Right ventricle myocardium superior (tissue), 1 donor: ENCODE data around the gene C2orf66. TPM values are rescaled to one million over a fixed set of nuclear protein-coding genes. Genes with fewer than 3 reads are reported as not detected.

Experiments used
- ATAC-seq: fragments of 200-7000 bp; cut with Tn5 transposase; one replicate; pipeline ENCODE4 v1.9.1; 2020; ENCODE audit warnings: mild to moderate bottlenecking; ENCODE audit not compliant: poor library complexity
- DNase-seq: peaks from one replicate; pipeline ENCODE4 v3.0.0-alpha.2; 2020
- intact Hi-C: fragments of 100-400 bp; cut with DNase I; formaldehyde crosslinking; loops from one replicate; pipeline ENCODE4 v1.11.2; 2022
- total RNA-seq: library from RNA; stranded (reverse); fragmentation: NEBNext Ultra II Directional; extraction: Animal tissue kit (Norgen Biotek cat#: 25700); gene quantifications from one replicate; pipeline ENCODE4 v1.2.1, GENCODE V29; 2021
- donor health status: DM: no; HTN: yes; CAD: no; lungs with severe emphysema.

C2orf66 gene
- total RNA-seq, 1 donor from 2014 or later: not detected

DNA sequence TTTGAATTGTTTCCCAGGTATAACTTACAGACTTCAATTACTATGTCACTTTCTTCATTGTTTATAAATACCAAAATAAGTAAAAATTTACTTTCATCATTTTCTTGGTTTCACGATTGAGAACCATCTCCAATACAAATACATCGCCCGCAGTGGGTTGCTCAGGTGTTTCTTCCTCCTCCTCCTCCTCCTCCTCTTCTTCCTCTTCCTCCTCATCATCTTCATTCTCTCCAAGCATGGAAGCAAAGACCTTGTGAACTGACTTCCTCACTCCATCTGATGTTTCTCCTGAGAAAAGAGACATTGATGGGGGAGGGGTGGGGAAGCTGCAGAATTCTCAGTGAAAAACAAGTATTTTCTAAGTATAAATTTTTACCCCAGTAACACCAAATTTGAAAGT, 16.3 kb downstream of the C2orf66 start:
- ATAC-seq (no peak), DNase-seq (no peak)
- intact Hi-C loops: no loop called here

GRCh38 chr2:196783431-196784094, 25.6 kb downstream of the C2orf66 start:
- no peak for DNase-seq
- no peak for ATAC-seq
- intact Hi-C loops: no loop called here

DNA sequence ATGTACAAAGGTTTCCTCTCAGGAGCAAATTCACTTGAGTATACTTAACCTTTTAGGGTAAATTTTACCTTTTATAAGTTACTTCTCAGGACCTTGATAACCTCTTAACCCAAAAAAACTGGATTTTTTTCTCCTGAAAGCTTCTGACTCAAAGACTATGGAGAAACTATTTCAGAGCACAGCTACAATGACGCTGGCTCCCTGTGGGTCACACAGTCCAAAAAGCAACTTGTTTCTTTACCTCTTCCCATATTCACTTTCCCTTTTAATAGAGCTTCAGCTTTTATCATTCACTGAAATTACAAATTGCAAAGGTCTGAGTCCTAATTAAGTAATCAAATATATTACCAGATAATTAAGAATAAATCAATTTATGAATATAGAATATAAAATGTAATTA, 42.1 kb downstream of the C2orf66 start:
- intact Hi-C loops: no loop called here
- DNase-seq: no peak
- ATAC-seq: no peak

- DNase-seq (no peak), ATAC-seq (peak; percentile 54)
- intact Hi-C loops: loop anchor here (5.0 kb wide), 1 partner anchor 462 kb away; no protein-coding TSS in a partner anchor
Observed at GRCh38 chr2:196759378-196759706, 49.8 kb downstream of the C2orf66 start.

DNA sequence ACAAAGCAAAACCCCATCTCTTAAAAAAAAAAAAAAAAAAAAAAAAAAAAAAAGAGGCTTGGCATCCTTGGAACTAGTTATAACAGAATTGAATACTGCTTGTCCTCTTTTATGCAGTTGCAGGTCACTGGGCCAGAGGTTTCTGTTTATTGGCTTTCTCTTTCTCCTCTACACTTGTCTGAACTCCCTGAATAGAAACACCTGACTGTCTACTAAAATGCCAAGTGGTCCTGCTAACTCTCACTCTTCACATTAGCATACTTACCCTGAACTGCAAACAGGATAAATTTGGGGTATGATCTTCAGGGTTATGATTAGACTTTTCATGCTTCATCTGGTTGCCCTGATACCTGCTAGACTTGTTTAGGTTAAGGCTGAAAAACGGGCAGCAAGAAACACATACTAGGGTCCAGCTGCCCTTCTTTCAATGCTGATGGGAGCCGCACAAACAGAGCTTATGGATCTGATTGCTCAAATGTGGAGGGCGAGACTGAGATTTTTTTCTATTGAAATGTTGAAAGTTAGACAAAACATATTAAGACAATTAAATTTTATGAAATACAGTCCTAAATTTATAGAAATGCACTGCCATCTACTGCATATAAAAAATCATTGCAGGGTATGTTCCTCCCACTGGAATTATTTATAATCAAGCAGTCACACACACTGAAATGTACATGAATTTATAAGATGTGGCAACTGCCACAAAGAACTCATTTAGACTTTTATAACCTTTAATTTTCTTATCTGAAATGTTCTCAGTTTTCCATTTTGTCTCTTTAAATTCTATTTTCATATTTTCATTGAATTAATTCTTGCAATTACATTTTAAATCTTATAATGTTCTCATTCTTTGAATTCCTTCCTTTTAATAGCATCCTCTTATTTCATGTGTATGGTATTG, 50.4 kb downstream of the C2orf66 start:
- DNase-seq (no peak), ATAC-seq (peak; percentile 85)
- intact Hi-C loops: loop anchor here (5.0 kb wide), 1 partner anchor 461 kb away; no protein-coding TSS in a partner anchor

Other genes with a start within 250 kb of the C2orf66 start
- gene HECW2, start 215.8 kb downstream of the C2orf66 start, total RNA-seq: 29.2 TPM
- 0.97 TPM for gene CCDC150, start 169.6 kb downstream of the C2orf66 start, total RNA-seq
- 20.0 TPM for gene GTF3C3, start 9.7 kb downstream of the C2orf66 start, total RNA-seq
- gene PGAP1, start 117.4 kb upstream of the C2orf66 start, total RNA-seq: 5.5 TPM